Measurements from ENCODE around the gene IDH3A. TPM values are rescaled to one million over a fixed set of nuclear protein-coding genes. Genes with fewer than 3 reads are reported as not detected.

The IDH3A gene
- total and polyA plus RNA-seq, 2 donors (not counting 1 experiment from before 2014, with no cell fraction given): 24.9 to 65.0 TPM

- TF ChIP-seq CTCF (conservative IDR thresholded peaks at IDR 0.05 in 1 of 2, IDR thresholded peaks at IDR 0.05 in 1 of 2; ENCODE audit: low read depth in 1 of 2, low read length in 2 of 2): no peak
- no peak for TF ChIP-seq EZH2 (IDR thresholded peaks at IDR 0.05; ENCODE audit: low read length, missing control alignments)
- H3K4me2 ChIP-seq (ENCODE audit: extremely low read depth, insufficient read depth, low read length): no peak overlapping the region
- H3K4me1 ChIP-seq (ENCODE audit: control insufficient read depth, extremely low read depth, insufficient read depth, low read length): peaks cover 3% of the 10 kb centered on the region
- no peaks in the 10 kb centered on the region for H4K20me1 ChIP-seq (ENCODE audit: control insufficient read depth, extremely low read depth, insufficient read depth, low read length)
- H3K27me3 ChIP-seq (ENCODE audit: control insufficient read depth, insufficient read depth, low read length): peaks cover 3% of the 10 kb centered on the region
- H3K79me2 ChIP-seq (ENCODE audit: control insufficient read depth, insufficient read depth, low read length): no peaks in the 10 kb centered on the region
- no peak overlapping the region for H3K27ac ChIP-seq (ENCODE audit: insufficient read depth, low read length)
- H2AFZ ChIP-seq (ENCODE audit: low read length): no peak overlapping the region
- no peak overlapping the region for H3K9ac ChIP-seq (ENCODE audit: insufficient read depth, low read length)
- no peaks in the 10 kb centered on the region for H3K9me3 ChIP-seq (ENCODE audit: control insufficient read depth, insufficient read depth, low read depth, low read length)
- no peaks in the 10 kb centered on the region for H3K36me3 ChIP-seq (ENCODE audit: control insufficient read depth, insufficient read depth, low read length)
- H3K4me3 ChIP-seq (replicated peaks in 1 of 4; ENCODE audit: control extremely low read depth in 1 of 4, insufficient read depth in 1 of 4, low read depth in 3 of 4, low read length in 4 of 4): no peak overlapping the region
- DNase-seq (ENCODE audit: low read depth in 2 of 2): no peak
Measured at GRCh38 chr15:78107471-78107870, 41.7 kb upstream of the IDH3A start.

- H3K4me3 ChIP-seq (replicated peaks in 1 of 4; ENCODE audit: control extremely low read depth in 1 of 4, insufficient read depth in 1 of 4, low read depth in 3 of 4, low read length in 4 of 4): no peak overlapping the region
- no peaks in the 10 kb centered on the region for H3K79me2 ChIP-seq (ENCODE audit: control insufficient read depth, insufficient read depth, low read length)
- peaks cover 3% of the 10 kb centered on the region for H3K4me1 ChIP-seq (ENCODE audit: control insufficient read depth, extremely low read depth, insufficient read depth, low read length)
- H3K36me3 ChIP-seq (ENCODE audit: control insufficient read depth, insufficient read depth, low read length): no peaks in the 10 kb centered on the region
- H3K27me3 ChIP-seq (ENCODE audit: control insufficient read depth, insufficient read depth, low read length): peaks cover 3% of the 10 kb centered on the region
- no peak overlapping the region for H3K9ac ChIP-seq (ENCODE audit: insufficient read depth, low read length)
- TF ChIP-seq CTCF (conservative IDR thresholded peaks at IDR 0.05 in 1 of 2, IDR thresholded peaks at IDR 0.05 in 1 of 2; ENCODE audit: low read depth in 1 of 2, low read length in 2 of 2) (peak; percentile 90 to 96), EZH2 (IDR thresholded peaks at IDR 0.05; ENCODE audit: low read length, missing control alignments) (no peak)
- no peak overlapping the region for H2AFZ ChIP-seq (ENCODE audit: low read length)
- no peak overlapping the region for H3K27ac ChIP-seq (ENCODE audit: insufficient read depth, low read length)
- H3K4me2 ChIP-seq (ENCODE audit: extremely low read depth, insufficient read depth, low read length): no peak overlapping the region
- no peaks in the 10 kb centered on the region for H3K9me3 ChIP-seq (ENCODE audit: control insufficient read depth, insufficient read depth, low read depth, low read length)
- H4K20me1 ChIP-seq (ENCODE audit: control insufficient read depth, extremely low read depth, insufficient read depth, low read length): no peaks in the 10 kb centered on the region
- peak; percentile 75 to 87 for DNase-seq (ENCODE audit: low read depth in 2 of 2)
Measured at GRCh38 chr15:78108300-78109084, 40.7 kb upstream of the IDH3A start.

GRCh38 chr15:78109156-78109555 lies 40.0 kb upstream of the IDH3A start:
- no peak for DNase-seq (ENCODE audit: low read depth in 2 of 2)
- H2AFZ ChIP-seq (ENCODE audit: low read length): no peak overlapping the region
- no peaks in the 10 kb centered on the region for H4K20me1 ChIP-seq (ENCODE audit: control insufficient read depth, extremely low read depth, insufficient read depth, low read length)
- no peak overlapping the region for H3K4me3 ChIP-seq (replicated peaks in 1 of 4; ENCODE audit: control extremely low read depth in 1 of 4, insufficient read depth in 1 of 4, low read depth in 3 of 4, low read length in 4 of 4)
- H3K79me2 ChIP-seq (ENCODE audit: control insufficient read depth, insufficient read depth, low read length): no peaks in the 10 kb centered on the region
- H3K27ac ChIP-seq (ENCODE audit: insufficient read depth, low read length): no peak overlapping the region
- no peak overlapping the region for H3K4me2 ChIP-seq (ENCODE audit: extremely low read depth, insufficient read depth, low read length)
- peaks cover 3% of the 10 kb centered on the region for H3K27me3 ChIP-seq (ENCODE audit: control insufficient read depth, insufficient read depth, low read length)
- no peaks in the 10 kb centered on the region for H3K36me3 ChIP-seq (ENCODE audit: control insufficient read depth, insufficient read depth, low read length)
- TF ChIP-seq CTCF (conservative IDR thresholded peaks at IDR 0.05 in 1 of 2, IDR thresholded peaks at IDR 0.05 in 1 of 2; ENCODE audit: low read depth in 1 of 2, low read length in 2 of 2) (no peak), EZH2 (IDR thresholded peaks at IDR 0.05; ENCODE audit: low read length, missing control alignments) (no peak)
- H3K4me1 ChIP-seq (ENCODE audit: control insufficient read depth, extremely low read depth, insufficient read depth, low read length): peaks cover 3% of the 10 kb centered on the region
- no peak overlapping the region for H3K9ac ChIP-seq (ENCODE audit: insufficient read depth, low read length)
- no peaks in the 10 kb centered on the region for H3K9me3 ChIP-seq (ENCODE audit: control insufficient read depth, insufficient read depth, low read depth, low read length)

Data from fibroblast of lung (primary cell).